Bronchus fibroblast of lung (primary cell): ENCODE data around the gene TLE5. TPM values are rescaled to one million over a fixed set of nuclear protein-coding genes. Genes with fewer than 3 reads are reported as not detected.

Experiments
- total RNA-seq: library from RNA; depleted of rRNA; stranded (reverse); fragments of >200 nt; gene quantifications from 2 replicates; pipeline ENCODE4 v1.2.3, GENCODE V29; 2015

TLE5 gene, protein sequence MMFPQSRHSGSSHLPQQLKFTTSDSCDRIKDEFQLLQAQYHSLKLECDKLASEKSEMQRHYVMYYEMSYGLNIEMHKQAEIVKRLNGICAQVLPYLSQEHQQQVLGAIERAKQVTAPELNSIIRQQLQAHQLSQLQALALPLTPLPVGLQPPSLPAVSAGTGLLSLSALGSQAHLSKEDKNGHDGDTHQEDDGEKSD
- total RNA-seq, result 312 and 327 TPM in 2 replicates

DNA sequence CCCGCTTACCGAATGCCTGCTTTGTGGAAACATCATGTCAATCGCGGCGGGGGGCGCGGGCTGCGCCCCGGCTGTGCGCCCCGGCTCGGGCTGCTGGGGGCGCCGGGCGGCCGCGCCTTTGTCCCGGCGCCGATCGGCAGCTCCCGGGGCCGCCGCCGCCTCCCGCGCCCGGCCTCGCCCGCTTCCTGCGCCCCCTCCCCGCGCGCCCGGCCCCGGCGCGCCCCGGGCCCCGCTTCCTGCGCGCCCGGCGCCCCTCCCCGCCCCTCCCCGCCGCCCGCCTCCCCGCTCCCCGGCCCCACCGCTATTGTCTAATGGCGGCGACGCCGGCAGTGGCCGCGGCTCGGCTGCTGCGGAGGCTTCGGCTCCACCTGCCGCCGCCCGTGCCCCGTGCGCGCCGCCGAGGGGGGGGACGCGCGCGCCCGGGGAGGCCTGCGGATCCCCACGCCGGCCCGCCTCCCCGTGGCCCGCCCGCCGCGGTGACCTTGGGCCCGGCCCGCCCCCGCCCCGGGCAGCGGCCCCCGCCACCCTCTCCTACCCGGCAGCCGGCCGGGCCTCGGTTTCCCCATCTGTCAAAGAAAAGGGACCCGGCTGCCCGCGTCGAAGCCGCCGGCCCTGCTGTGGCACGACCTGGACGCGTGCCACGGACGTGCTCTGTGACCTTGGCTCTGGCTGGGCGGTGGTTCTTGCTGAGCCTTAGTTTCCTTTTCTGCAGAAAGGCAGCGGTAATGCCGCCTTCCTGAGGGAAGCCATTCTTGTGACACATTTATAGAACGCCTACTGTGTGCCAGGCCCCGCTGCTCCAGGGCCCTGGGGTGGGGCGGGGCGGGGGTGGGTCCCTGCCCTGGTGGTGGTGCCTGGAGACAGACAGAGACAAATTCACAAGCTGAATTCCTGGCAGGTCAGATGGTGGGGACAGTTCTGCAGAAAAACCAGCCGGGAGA is at the start of gene TLE5:
TSS of gene TLE5 (minus strand) at position 331 of the 941 bp plus-strand sequence. CDS start at position 36, 295 bp downstream.

DNA sequence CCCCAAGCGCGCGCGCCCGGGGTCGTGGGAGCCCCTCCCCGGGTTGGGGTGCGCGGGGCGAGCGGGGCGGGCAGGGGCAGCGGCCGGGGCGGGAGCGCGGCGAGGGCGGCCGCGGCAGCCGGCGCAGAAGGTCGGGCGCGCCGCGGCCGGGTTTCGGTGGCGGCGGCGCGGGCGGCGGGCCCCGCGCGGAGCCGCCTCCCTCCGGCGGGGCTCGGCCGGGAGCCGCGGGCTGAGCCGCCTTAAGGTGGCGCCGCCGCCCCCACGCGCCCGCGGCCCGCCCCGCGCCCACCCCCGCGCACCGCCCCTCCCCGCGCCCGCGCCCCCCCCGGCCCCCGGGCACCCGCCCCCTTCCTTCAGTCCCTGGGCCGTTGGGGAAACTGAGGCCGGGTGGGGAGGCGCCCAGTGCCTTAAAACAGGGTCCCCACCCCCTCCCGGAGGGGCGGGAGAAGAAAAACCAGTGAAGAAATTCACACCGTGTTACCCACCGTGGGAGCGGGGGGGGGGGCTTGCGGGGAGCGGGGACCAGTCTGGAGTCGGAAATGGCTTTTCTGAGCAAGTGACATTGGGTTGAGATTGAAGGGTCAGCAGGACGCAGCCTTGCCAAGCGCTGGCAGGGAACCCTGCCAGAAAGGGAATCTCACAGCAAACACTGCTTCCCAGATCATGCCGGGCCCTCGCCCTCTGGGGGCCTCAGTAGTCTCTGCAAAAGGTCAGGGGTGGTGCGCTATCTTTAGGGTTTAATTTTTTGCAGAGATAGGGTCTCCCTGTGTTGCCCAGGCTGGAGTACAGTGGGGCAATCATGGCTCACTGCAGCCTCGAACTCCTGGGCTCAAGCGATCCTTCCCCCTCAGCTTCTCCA is 33.0 kb downstream of the TLE5 start, which contains the start of gene TLE2:
TSS of gene TLE2 (minus strand) at position 216 of the 859 bp plus-strand sequence. CDS start 376 bp downstream, outside the sequence.

Other genes with a start within 250 kb of the TLE5 start
- 0.50 and 1.2 TPM in 2 replicates for gene ZNF554, start 242.6 kb downstream of the TLE5 start, total RNA-seq
- gene ZNF555, start 221.0 kb downstream of the TLE5 start, total RNA-seq, result 2.5 and 3.3 TPM in 2 replicates
- not detected in 2 replicates for gene ZNF556, start 195.2 kb downstream of the TLE5 start, total RNA-seq
- 1.8 and 2.5 TPM in 2 replicates for gene ZNF57, start 161.6 kb downstream of the TLE5 start, total RNA-seq
- 2.2 and 3.0 TPM in 2 replicates for gene ZNF77, start 117.5 kb downstream of the TLE5 start, total RNA-seq
- 0.17 and 0.30 TPM in 2 replicates for gene TLE6, start 84.9 kb downstream of the TLE5 start, total RNA-seq
- 0.45 and 2.5 TPM in 2 replicates for gene TLE2, start 33.2 kb downstream of the TLE5 start, total RNA-seq
- gene GNA11, start 31.9 kb upstream of the TLE5 start, total RNA-seq, result 48.1 and 51.3 TPM in 2 replicates
- gene GNA15, start 73.5 kb upstream of the TLE5 start, total RNA-seq, result not detected in 2 replicates
- not detected in 2 replicates for gene S1PR4, start 116.3 kb upstream of the TLE5 start, total RNA-seq
- gene NCLN, start 123.4 kb upstream of the TLE5 start, total RNA-seq, result 82.4 and 82.7 TPM in 2 replicates
- gene CELF5, start 162.2 kb upstream of the TLE5 start, total RNA-seq, result not detected in 2 replicates